Tibial nerve (tissue), 4 donors: ENCODE results near the gene RPS6KA2. TPM values are rescaled to one million over a fixed set of nuclear protein-coding genes. Genes with fewer than 3 reads are reported as not detected.
A peak's percentile ranks its signal among the peaks of the same experiment; 100 is the strongest.
"Not testable (repeated sequence)": the region's sequence is repeated elsewhere in the genome, so short reads cannot be mapped to it uniquely, and the experiment has no call there.

Source experiments
- DNase-seq, 2 donors: peaks; one replicate each; pipeline ENCODE4 v3.0.0-alpha.2; 2019; ENCODE audit warnings: low spot score in 2 of 2
- H3K27ac ChIP-seq, 4 donors: fragments of 200-600 bp; sonication (generic) in 3 of 4; one replicate each; pipeline ENCODE4 v1.5.1; 2017 to 2019; ENCODE audit warnings: mild to moderate bottlenecking in 1 of 4
- H3K27me3 ChIP-seq, 2 donors: fragments of 200-600 bp; sonication (generic) in 1 of 2; one replicate each; pipeline versions ENCODE4 v1.5.1 to v1.6.0; 2017 to 2019
- H3K36me3 ChIP-seq, 3 donors: fragments of 200-600 bp; sonication (generic); one replicate each; pipeline ENCODE4 v1.5.1; 2018 to 2019
- H3K4me1 ChIP-seq, 4 donors: fragments of 200-600 bp; sonication (generic) in 3 of 4; one replicate each; pipeline ENCODE4 v1.5.1; 2017 to 2019
- H3K4me3 ChIP-seq, 4 donors: fragments of 200-600 bp; sonication (generic) in 3 of 4; one replicate each; pipeline ENCODE4 v1.5.1; 2017 to 2019; ENCODE audit warnings: mild to moderate bottlenecking in 1 of 4, moderate library complexity in 1 of 4
- H3K9me3 ChIP-seq, 4 donors: fragments of 200-600 bp; sonication (generic) in 3 of 4; one replicate each; pipeline ENCODE4 v1.5.1; 2017 to 2019
- CTCF ChIP-seq, 5 experiments: fragments of 200-600 bp in 3 of 5; fragments of 450-650 bp in 2 of 5; sonication (generic) in 3 of 5; IDR thresholded peaks; one replicate each; pipeline ENCODE4 v1.5.1; 2016 to 2019; ENCODE audit warnings: antibody characterized with exemption in 5 of 5, mild to moderate bottlenecking in 3 of 5, moderate library complexity in 2 of 5
- EP300 ChIP-seq, 2 donors: sonication (generic); formaldehyde crosslinking; IDR thresholded peaks; one replicate each; pipeline ENCODE4 v1.6.1; 2017; ENCODE audit warnings: antibody characterized with exemption in 2 of 2, mild to moderate bottlenecking in 1 of 2
- POLR2A ChIP-seq, 2 donors: fragments of 450-650 bp; IDR thresholded peaks; one replicate each; pipeline ENCODE4 v1.6.1; 2017; ENCODE audit warnings: antibody characterized with exemption in 2 of 2, mild to moderate bottlenecking in 2 of 2, moderate library complexity in 2 of 2
- WGBS, 2 donors: methylation state at CpG; one replicate each; pipeline ENCODE4 v1.1.5; 2018; 5-methylcytosine and 5-hydroxymethylcytosine counted together
- total RNA-seq, 4 donors: library from RNA; depleted of rRNA; stranded (reverse); fragments of >200 nt; gene quantifications; one replicate each; pipeline ENCODE4 v1.1.0, GENCODE V29; 2016

The RPS6KA2 gene
- total RNA-seq, 4 donors from 2014 or later: 89.6 to 153 (median 103) TPM

GRCh38 chr6:166408936-166409755, 217.9 kb downstream of the RPS6KA2 start:
- DNase-seq: no peak
- no peaks in the 10 kb centered on the region for H3K27me3 ChIP-seq
- no peak overlapping the region for H3K27ac ChIP-seq
- no peak overlapping the region for H3K4me3 ChIP-seq
- peaks cover 0 to 30% (median 0%) of the 10 kb centered on the region in 3 donors for H3K36me3 ChIP-seq
- no peaks in the 10 kb centered on the region for H3K9me3 ChIP-seq
- 72 to 74% methylated on average over 22 of the region's 22 CpGs for WGBS, 2 donors
- no peak for TF ChIP-seq CTCF (IDR thresholded peaks at IDR 0.05)
- TF ChIP-seq EP300 (IDR thresholded peaks at IDR 0.05): peak in 1 of 2 donors; percentile 5
- no peak for TF ChIP-seq POLR2A (IDR thresholded peaks at IDR 0.05)
- no peaks in the 10 kb centered on the region for H3K4me1 ChIP-seq

GRCh38 chr6:166406197-166406596, 220.9 kb downstream of the RPS6KA2 start:
- no peak for TF ChIP-seq CTCF (IDR thresholded peaks at IDR 0.05)
- TF ChIP-seq EP300 (IDR thresholded peaks at IDR 0.05): no peak
- no peak for TF ChIP-seq POLR2A (IDR thresholded peaks at IDR 0.05)
- no peak overlapping the region for H3K27ac ChIP-seq
- WGBS, 2 donors: 85 to 95% methylated on average over 12 of the region's 12 CpGs

GRCh38 chr6:166405386-166405785, 221.7 kb downstream of the RPS6KA2 start:
- WGBS, 2 donors: 53 to 62% methylated on average over 2 to 7 of the region's 7 CpGs
- H3K27me3 ChIP-seq: no peaks in the 10 kb centered on the region
- TF ChIP-seq POLR2A (IDR thresholded peaks at IDR 0.05) (no peak), EP300 (IDR thresholded peaks at IDR 0.05) (no peak)
- no peak overlapping the region for H3K4me3 ChIP-seq
- H3K4me1 ChIP-seq: peaks cover 0 to 4% (median 2%) of the 10 kb centered on the region in 4 donors
- H3K36me3 ChIP-seq: no peaks in the 10 kb centered on the region
- H3K9me3 ChIP-seq: no peaks in the 10 kb centered on the region
- no peak overlapping the region for H3K27ac ChIP-seq
- DNase-seq: no peak

More at GRCh38 chr6:166406197-166406596, 220.9 kb downstream of the RPS6KA2 start:
- no peak overlapping the region for H3K4me3 ChIP-seq
- H3K36me3 ChIP-seq: peaks cover 0 to under 1% (median 0%) of the 10 kb centered on the region in 3 donors
- no peaks in the 10 kb centered on the region for H3K27me3 ChIP-seq
- no peaks in the 10 kb centered on the region for H3K9me3 ChIP-seq
- H3K4me1 ChIP-seq: no peaks in the 10 kb centered on the region
- DNase-seq: no peak

- no peak for DNase-seq
- Histone ChIP-seq H3K27ac (no peak overlapping the region), H3K27me3 (no peaks in the 10 kb centered on the region), H3K36me3 (no peaks in the 10 kb centered on the region), H3K4me3 (no peak overlapping the region), H3K9me3 (no peaks in the 10 kb centered on the region), H3K4me1 (peaks cover 0 to 4% (median 2%) of the 10 kb centered on the region in 4 donors)
- 55 to 56% methylated on average over 6 of the region's 6 CpGs for WGBS, 2 donors
- TF ChIP-seq POLR2A (IDR thresholded peaks at IDR 0.05) (no peak), CTCF (IDR thresholded peaks at IDR 0.05) (no peak), EP300 (IDR thresholded peaks at IDR 0.05) (no peak)
These were observed 224.3 kb downstream of the RPS6KA2 start for GRCh38 chr6:166402582-166403277.

GRCh38 chr6:166400649-166401250, 226.3 kb downstream of the RPS6KA2 start:
- 22 to 36% methylated on average over 10 to 16 of the region's 16 CpGs for WGBS, 2 donors

More at GRCh38 chr6:166400649-166401250, 226.3 kb downstream of the RPS6KA2 start:
- H3K36me3 ChIP-seq, H3K9me3 ChIP-seq, H3K4me3 ChIP-seq, H3K4me1 ChIP-seq, H3K27ac ChIP-seq, H3K27me3 ChIP-seq: not testable (repeated sequence)
- peak in 1 of 2 donors; percentile 67 for DNase-seq
- peak; percentile 65 to 85 (median 73) for TF ChIP-seq CTCF (IDR thresholded peaks at IDR 0.05)
